ENCODE results near the gene C5orf47.
"Not testable (repeated sequence)": the region's sequence is repeated elsewhere in the genome, so short reads cannot be mapped to it uniquely, and the experiment has no call there.

The C5orf47 gene

DNA sequence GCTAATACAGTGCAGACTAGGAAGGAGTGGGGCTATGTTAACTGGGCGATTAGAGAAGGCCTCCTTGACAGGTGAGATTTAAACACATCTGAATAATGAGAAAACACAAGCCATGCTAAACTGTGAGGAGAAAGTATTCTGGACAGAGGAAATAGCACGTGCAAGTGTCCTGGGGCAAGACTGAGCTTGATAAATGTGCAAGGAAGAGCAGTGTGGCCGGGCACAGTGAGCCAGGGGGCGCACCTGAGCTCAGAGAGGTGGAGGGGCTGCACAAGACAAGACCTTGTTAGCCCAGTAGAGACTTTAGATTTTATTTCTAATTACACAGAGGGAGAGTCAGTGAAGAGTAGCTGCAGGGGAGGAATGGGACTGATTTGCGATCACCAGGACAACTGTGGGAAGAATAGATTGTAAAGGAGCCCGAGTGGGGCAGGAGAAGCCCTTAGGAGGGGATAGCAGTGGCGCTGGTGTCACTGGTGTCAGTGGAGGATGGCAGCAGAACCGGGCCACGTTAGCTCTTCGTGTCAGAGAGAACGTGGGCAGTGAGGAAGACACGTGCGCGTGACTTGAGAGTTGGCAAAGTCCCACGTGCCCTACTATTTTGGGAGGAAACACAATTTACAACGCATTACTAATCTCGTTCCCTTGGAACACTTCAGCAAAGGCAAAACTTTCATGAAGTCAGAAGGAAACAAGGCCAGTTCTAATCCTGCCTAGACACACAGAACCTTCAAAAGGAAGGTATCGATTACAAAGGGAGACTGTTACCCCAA, 17.9 kb upstream of the C5orf47 start:
- no peak for DNase-seq (ENCODE audit: low read depth)

DNA sequence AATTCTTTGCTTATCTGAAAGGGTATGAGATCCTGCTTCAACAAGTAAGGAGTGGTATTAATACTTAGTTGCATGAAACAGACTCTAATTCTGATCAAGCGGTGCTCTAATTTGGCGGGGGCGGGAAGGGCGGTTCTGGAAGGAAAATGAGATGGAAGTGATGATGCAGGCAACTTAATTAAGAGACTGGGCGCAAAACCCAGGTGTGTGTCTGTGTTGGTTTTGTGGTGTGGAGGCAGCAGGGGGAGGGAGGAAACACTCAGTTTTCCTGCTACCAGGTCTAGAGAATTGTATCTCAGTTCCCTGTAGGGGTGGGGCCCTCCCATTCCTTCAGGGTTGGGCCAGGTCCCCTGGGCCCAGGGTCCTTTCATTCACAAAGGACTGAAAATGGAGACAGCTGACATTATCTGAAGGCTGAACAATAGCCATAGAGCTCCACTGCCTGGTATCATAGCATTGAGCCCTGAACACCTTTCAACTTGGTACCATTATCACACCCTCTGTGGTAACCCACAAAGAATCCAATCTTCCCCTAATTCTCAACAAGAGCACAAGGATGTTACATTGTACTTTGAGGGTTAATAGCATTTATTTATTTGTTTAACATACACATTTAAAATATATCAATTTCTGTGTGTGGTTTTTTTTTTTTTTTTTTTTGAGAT, 17.2 kb upstream of the C5orf47 start:
- DNase-seq (ENCODE audit: low read depth) = no peak

DNA sequence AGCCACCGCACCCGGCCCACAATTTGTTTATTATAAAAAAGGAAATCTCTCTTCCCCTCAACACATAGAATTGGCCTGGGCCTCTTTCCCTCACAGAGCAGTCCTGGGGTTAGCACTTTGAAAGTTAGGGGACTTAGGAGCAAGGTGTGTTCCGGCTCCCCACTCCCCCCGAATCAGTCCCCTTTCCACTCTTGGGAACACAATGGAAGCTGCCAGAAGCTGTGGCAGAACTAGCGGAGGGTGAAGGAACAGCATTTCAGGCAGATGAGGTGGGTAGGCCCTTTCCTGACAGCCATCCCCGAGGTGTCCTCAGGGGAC, 16.4 kb upstream of the C5orf47 start:
- no peak for DNase-seq (ENCODE audit: low read depth)

DNA sequence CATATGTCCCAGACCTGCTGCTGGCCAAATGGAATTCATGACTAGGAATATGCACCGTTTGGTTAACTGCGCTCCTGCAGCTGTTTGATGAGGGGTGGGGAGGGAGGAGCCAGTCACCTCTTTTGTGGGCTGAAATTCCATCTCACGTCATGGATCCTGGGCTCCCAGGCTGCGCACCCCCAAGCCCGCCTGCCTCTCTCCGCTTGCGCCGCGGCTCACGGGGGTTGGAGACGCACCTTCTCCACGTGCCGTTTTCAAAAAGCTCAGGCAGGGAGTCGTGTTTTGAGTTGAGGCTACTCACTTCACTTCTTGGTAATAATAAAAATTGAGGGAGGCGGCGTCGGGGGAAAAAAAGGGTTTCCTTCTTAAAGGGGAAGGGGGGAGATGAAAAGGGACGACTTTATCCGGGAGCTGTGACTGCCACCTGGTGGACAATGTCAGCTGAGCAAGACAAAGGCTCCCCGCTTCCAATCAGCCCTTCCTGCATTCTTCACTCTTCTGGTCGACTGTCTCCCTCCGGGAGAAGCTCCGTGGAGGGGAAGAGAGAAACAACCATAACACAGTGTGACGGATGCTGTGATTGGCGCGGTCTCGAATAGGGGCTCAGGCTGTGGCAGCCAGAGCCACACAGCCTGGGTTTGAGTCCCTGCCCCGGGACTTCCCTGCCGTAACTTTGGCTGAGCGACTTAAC, 15.9 kb upstream of the C5orf47 start:
- DNase-seq (ENCODE audit: low read depth) = peak; percentile 64

DNA sequence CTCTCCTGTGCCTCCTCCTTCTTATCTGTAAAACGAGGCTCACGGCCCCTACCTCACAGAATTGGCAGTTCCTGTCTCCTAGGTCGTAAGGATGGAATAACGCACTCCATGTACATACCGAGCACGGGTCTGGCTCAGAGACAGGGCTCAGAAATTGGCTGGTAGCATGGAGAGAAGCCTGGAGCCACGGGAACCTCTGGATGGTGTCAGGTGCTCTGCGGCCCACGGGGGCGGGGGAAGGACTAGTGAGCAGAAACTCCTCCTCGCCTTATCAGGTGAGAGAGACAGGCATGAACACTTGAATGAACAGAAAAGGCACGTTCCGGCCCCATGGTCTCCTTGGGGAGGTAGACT, 15.4 kb upstream of the C5orf47 start:
- no peak for DNase-seq (ENCODE audit: low read depth)

DNA sequence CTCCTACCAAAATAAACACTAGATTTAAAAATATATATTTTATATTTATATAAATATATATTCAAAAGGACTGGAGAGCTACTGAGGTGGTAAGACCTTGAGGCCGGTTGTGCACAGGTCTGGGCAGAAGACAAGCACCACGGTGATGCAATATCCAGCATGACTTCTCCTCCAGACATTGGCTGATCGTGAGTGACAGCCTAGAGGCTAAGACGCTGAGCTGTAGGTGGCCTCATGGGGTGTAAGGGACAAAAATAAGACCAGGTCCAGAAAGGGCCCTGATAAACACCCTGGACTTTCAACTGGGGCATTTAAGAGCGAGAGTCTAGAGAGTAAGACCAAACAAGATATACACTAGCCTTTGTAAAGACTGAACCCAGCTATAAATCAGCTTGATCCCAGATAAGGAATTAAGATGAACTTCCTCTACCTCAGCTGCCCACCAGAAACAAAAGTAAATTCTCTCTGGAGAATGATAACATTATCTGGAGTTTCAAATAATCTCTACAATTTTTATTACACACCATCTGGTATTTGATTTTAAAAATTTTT, 14.2 kb upstream of the C5orf47 start:
- no peak for DNase-seq (ENCODE audit: low read depth)

DNA sequence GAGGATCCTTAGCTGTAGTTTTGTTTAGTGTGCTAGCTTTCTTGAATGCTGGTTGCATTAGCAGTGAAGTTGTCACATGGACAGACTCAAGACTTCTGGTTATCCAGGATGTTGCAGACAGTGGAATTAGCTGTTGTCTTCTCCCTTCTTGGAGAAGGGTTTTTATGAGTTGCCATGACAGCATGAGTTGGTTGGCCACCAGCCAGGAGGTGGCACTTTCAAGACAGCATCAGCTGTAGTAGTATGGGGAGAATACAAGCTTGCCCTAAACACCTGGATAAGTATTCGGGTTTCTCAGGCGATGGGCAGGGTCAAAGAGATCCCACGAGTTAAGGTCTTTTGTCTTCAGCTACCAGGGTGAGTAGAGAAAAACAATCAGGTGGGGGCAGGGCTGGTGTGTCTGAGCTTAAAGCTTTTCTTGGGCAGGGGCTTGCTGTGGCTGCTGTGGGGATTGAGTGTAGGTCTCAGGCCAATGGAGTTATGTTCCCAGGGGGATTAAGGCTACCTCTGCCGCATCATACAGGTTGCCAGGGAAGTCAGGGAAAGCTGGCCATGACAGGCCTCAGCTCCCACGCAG, 7.7 kb upstream of the C5orf47 start:
- no peak for DNase-seq (ENCODE audit: low read depth)

DNA sequence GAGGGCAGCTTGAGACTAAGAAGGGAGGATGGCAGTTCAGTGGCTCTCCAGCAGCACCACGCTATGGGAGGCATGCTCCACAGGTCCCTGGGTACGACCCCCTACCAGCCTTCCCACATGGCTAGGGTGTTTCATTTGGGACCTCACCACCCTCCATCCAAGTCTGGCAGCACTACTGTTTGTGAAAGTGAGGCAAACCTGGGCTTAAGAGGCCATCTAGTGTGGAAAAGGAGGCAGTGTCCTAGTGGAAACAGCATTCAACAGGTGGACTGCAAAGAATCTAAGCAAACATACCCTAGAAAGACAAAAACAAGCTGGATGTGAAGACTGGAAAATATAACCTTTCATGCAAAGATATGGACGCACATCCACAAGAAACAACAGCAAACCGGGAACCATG, 4.8 kb upstream of the C5orf47 start:
- no peak for DNase-seq (ENCODE audit: low read depth)

DNA sequence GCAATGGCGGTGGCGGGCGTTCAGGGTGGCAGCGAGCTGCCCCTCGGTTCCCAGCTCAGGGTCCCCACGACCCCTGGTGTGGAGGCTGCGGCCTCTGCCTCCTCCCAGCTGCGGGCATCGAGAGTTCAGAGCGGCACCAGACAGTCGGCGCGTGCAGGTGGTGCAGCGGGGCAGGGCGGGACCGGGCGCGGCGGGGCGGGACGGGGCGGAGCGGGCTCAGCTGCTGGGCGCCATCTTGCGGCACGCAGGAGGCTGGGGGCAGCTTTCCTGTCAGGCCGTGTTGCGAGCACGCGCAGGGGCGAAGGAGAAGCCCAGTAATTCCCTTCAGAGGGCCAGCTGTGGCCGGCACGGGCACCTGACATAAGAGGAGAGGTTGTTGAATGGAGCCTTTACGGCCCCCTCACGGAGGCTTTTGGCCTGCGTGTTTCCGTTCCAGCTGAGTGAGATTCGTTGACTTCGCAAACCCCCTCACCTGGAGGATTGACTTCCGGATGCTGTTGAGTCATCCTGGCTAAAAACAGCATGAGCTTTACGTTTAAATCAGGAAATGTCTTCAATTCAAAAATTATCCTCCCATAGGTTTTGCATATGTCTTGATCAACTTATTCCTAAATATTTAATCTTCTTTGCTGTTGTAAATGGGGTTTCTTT, 587 bp downstream of the C5orf47 start:
- DNase-seq (ENCODE audit: low read depth) = no peak

DNA sequence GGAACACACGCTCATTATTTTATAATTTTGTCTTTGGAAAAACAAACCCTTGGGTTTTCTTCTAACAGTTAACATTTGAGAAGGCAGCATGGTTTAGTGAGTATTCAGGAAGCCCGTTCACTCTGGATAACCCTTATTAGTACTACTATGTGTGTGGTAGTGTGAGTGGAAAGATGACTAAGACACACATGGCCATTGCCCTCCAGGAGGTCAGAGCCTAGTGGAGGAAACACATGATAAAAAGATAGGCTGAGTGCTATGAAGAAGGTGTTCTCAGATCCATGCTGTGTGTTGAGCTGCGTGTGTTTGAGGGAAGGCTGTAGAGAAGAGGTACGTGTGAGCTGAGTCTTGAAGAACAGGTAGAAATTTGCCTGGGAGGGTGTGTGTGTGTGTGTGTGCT, 8.4 kb downstream of the C5orf47 start:
- DNase-seq (ENCODE audit: low read depth) = no peak

DNA sequence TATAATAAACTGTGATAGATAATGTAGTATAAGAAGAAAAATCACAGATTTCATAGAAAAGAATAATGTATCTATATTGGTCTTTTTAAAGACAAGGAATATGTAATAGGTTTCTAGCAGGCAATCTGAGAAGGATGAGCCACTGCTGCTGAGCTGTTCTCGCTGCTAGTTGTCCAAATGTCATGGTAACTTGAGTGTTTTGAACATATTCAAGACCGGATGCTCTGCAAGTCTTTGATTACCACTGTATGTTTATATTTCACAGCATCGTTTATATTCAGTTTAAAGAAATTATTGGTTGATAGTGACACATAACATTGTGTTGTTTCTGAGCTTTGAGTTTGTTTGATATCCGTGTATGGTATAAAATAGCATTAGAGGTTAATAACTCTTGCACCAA, 9.6 kb downstream of the C5orf47 start:
- no peak for DNase-seq (ENCODE audit: low read depth)

DNA sequence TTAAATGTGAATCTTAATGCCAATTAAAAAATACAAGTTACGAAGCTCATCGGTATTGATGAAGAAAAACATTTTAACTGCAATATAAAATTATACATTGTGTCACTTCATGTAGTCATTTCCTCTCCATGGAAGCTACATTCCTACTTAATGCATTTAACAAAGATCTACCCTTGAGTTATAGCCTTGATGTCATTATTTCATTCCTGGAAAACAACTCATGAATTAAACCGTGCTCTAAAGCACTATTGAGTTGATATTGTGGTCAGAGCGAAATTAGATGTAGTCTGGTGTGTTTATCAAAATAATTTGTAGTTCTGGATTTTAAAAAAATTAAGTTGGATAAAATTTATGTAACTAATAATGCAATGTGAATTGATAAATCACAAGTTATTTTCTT, 11.1 kb downstream of the C5orf47 start:
- no peak for DNase-seq (ENCODE audit: low read depth)

DNA sequence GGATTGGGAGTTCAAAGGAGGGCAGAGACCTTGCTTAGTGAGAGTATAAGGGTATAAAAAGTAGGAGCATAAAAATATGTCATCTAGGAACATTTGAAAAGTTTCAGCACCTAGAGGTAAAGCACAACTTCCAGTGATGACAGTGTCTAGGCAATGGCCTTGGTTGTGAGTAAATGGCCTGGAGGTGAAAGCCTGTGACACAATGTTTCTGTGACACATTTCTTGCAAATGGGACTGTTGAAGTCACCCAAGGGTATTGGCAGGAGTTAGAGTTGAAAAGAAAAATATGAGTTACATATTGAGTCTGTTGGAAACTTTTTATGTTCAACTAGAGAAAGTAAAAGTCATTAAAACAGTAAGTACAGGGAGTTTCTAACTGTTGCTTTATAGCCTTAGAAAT, 14.8 kb downstream of the C5orf47 start:
- DNase-seq (ENCODE audit: low read depth) = no peak

DNA sequence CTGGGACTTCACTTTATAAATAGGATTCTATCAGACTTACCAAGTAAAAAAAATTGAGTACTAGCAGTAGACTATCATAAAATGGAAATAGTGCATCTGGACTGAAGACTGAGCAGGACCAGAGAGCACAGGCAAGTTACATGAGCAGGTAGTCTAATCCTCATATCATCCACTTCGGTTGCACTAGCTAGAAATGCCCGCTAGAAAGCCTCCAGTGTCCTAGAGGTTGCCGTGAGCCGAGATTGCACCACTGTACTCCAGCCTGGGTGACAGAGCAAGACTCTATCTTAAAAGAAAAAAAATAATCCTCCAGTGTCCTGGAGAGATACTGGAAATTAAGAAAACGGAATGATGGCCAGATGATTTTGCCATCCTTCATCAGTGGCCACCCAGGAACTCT, 20.0 kb downstream of the C5orf47 start:
- no peak for DNase-seq (ENCODE audit: low read depth)

DNA sequence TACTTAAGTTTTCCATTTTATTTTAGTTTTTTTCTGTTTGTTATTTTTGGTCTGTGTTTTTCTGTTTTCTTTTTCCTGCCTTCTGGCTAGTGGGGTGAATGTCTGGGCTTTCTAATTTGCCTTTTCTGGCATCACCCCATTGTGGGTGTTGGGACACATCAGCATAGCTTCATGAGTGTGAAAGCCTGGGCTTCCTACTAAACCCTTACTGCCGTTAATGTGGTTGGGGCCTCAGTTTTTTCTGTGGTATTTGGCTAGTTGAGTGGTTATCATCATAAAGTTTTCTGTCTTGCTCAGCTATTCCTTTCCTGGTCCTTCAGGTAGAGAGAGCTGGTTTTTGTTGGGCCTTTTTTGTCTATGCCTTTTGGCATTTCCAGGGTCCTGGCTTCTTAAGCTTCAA, 21.4 kb downstream of the C5orf47 start:
- DNase-seq (ENCODE audit: low read depth) = no peak

DNA sequence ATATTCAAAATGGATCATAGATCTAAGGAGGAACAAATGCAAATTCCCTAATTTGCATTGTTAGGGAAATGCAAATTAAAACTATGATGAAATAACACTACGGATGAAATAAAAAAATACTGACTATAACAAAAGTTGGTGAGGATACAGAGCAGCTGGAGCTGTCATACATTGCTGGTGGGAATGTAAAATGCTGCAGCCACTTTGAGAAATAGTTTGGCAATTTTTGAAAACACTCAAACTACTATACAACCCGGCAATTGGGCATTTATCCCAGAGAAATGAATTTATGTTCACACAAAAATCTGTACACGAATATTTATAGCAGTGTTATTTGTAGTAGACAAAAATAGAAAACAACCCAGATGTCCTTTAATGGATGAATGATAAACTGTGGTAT, 22.5 kb downstream of the C5orf47 start:
- DNase-seq (ENCODE audit: low read depth) = no peak

DNA sequence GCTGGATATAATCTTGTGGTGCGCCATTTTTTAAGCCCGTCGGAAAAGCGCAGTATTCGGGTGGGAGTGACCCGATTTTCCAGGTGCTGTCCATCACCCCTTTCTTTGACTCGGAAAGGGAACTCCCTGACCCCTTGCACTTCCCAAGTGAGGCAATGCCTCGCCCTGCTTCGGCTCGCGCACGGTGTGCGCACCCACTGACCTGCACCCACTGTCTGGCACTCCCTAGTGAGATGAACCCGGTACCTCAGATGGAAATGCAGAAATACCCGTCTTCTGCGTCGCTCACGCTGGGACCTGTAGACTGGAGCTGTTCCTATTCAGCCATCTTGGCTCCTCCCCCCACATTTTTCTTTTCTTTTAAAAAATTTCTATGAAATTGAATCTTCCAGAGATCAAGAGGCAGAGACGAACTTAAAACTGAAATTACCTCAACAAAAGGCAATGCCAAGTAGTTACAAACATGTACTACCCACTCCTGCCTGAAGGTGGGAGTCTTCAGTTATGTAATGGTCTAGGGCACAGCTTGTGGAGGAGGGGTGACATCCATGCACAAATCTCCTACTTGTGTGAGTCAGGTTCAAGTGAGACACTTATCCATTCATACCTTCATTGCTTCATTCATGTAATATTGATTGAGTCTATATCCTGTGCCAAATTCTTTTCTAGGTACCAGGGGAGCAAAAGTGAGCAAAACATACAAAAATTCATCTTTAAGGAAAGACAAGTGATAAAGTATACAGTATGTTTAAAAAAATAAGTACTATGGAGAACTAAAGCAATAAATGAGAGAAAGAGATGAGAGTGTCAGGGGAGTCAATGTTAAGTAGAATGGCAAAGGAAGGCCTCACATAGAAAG, 31.3 kb downstream of the C5orf47 start:
- not testable (repeated sequence) for DNase-seq (ENCODE audit: low read depth)

DNA sequence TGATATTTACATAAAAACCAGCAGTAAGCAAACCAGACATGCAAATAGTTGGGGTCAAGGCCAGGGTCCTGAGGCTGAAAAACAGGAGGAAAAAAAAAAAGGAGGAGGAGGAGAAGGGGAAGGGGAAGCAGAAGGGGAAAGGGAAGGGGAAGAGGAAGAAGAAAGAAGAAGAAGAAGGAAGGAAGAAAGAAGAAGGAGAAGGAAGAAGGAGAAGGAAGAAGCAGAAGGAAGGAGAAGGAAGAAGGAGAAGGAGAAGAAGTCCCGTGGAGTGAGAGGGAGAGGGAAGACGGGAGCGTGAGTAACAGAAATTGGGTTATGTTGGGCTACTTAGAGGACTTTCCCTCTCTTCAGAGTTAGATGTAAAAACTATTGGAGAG, 31.9 kb downstream of the C5orf47 start:
- DNase-seq (ENCODE audit: low read depth) = no peak

DNA sequence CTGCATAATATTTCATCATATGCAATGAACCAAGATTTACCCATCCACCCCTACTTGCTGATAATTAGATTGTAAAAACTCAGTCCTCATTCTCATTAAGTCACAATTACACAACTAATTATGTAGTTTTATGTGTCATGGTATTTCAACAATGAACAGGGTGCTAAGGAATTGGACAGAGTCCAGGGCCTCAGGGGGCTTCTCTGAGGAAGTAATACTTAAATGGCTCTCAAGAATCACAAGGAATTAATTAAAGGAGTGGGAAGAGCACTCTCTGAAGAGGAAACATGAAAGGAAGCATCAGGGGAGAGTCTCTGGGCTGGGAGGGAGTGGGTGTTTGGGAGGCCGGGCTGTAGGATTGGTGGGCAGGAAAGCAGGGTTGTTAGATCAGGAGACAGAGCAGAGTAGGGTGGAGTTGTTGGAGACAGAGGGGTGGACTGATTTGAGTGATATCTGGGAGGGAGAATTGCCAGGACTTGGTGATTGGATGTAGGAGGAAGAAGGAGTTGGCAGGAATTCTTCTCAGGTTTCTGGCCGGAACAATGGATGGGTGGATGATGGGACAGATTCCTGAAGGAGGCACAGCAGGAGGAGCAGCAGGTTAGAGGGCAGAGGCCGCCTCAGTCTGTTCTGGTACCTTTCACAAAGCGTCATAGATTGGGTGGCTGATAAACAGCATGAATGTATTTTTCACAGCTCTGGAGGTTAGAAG, 33.6 kb downstream of the C5orf47 start:
- no peak for DNase-seq (ENCODE audit: low read depth)

DNA sequence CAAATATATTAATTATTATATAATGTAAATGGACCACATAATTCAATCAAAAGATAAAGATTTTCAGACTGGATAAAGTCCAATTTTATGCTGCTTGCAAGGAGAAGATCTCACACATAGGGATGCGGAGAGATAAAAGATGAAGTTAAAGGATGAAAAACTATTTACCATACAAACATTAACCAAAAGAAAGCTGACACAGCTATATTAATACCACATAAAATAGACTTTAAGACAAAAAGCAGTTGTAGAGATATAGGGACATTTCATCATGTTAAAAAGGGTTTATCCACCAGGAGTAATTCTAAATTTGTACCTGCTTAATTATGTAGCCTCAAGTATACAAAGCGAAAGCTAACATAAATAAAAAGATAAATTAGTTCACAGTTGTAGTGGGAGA, 41.3 kb downstream of the C5orf47 start:
- DNase-seq (ENCODE audit: low read depth) = no peak
